Measurements from ENCODE around the gene ERMP1.

Gene ERMP1

DNA sequence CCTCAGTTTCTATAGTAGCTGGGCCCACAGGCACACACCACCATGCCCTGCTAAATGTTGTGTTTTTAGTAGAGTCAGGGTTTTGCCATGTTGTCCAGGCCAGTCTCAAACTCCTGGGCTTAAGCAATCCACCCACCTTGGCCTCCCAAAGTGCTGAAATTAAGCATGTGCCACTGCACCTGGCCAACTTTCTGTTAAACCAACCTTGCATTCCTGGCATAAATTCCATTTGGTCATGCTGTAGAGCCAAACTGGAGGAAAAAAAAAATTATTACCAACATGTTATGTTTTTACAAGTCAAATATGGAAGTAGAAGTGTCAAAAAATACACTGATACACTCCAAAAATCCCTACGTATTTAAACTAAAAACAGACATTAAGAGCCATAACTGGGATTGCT is 54.1 kb downstream of the ERMP1 start:
- peak; percentile 20 for DNase-seq

DNA sequence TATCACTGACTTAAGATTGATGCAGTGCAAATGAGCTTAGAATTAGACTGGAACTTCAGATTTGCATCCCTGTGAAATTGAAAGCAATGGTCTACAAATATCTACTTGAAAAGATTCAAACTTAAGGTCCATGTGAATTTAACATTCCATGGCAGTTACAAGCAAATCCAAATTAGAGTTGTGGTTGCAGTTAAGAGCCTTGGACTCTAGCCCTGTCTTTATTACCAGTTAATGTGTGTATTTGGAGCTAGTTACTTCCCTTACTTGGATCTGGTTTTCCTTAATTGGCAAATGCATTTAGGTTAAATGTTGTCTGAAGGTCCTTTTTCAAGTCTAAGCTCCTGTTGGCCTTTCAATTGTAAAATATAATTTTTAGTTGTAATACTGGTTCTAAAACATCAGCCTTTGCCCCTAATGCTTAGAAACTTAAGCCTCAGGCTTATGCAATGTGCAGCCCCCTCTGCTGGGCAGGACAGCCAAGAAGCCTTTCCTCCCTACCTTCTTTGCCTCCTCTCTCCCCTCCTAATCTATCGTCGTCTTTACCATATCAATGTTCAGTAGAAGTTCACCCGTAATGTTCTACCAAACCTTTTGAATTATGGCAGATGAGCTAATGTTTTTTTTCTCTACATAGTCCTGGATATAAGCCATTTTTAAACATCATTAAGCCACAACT is 59.5 kb downstream of the ERMP1 start:
- peak; percentile 35 for DNase-seq

DNA sequence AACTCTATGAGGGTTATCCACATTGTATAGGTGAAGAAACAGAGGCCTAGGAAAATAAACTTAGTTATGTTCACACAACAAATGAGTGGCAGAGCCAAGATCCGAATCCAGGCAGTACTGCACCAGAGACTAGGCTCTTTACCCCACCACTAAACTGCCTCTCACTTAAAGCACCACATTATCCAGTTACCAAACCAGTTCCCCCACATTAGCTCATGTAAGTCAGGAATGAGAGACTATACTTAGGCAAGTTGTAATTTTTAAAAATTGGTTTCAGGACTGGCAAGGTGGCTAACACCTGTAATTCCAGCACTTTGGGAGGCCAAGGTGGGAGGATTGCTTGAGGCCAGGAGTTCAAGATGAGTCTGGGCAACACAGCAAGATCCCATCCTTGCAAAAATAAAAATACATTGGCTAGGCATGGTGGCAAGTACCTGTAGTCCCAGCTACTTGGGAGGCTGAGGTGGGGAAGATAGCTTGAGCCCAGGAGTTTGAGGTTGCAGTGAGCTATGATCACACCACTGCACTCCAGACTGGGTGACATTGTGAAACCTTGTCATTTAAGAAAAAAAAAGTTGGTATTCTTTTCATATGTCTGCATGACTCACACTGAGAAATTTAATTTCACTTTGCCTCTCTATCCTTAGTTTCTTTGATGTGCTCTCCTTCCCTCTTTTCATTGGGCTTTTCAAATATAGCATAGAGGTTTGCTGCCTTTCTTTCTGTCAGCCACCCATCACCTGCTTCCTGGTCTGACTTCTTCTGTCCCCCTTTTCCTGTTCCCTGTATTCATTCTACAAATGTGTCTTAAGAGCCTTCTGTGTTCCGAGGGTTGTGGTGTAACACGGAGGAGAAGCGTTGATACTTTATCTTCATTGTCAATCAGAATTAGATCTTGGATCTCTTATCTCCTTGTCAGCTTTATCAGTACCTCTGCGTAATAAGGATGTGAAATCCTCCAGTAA is 64.7 kb downstream of the ERMP1 start:
- DNase-seq: peak; percentile 51

DNA sequence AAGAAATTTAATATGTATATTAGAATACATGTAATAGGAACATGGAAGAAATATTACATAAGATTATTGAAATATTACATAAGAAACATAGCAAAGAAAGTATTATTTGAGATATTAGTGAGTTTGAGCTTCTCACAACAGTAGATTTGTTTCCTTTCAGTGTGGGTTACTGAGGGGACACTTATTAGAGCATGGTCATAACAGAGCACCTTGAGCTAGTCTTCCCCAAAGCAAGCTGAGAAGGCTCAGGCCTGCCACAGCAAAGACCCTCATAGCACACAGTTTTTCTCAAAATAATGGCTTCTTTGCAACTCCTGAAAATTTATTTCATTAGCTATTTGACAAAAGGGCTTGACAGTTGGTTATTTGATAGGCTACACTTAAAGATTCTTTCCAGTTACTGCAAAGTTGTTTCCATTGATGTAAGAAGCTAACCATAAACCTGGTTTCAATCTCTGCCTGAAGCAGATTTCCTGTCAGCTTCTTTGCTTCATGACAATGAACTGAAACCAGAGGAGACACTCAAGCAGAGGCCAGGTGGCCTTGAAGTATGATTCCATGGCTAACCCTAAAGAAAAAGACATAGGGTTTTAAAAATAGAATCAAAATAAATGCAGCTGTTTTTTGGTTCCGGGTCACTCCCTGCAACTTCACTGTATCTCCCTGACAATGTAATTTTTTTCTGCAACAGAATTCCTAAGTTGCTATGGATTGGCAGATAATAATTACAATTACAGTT is 68.6 kb downstream of the ERMP1 start:
- DNase-seq: no peak

DNA sequence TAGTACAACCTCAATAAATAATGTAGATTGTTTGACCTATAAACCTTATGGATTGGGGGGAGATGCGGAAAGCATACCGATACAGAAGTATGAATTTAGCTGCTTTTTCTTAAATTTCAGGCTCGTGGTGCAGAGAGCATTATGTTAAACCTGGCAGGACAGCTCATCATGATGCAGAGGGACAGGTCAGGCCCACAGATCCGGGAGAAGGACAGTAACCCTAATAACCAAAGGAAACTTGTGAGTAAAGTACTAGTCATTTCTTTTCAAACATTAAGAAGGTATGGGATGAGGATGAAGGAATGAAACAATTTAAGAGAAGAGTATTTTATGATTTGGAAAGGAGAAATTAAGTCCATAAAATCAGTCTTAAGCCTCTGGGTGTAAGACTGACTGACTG is 70.5 kb downstream of the ERMP1 start:
- DNase-seq: no peak

DNA sequence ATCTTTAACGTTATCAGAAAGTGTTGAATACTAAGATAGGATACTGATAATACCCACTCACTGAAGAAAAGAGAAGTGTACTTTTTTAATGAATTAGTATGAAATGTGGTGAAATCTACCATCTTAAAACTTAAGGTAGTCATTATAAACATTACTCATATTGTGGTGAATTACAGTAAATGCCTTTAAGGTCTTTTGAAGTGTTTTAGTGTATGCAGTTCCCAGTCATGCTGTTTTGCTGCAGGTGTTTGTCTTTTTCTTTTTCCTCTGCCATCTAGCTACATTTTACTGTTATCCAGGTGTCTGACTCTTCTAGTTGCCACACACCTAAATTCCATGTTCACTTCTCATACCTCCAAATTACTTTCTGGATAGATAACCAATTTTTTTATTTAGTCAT is 72.6 kb downstream of the ERMP1 start:
- peak; percentile 30 for DNase-seq

DNA sequence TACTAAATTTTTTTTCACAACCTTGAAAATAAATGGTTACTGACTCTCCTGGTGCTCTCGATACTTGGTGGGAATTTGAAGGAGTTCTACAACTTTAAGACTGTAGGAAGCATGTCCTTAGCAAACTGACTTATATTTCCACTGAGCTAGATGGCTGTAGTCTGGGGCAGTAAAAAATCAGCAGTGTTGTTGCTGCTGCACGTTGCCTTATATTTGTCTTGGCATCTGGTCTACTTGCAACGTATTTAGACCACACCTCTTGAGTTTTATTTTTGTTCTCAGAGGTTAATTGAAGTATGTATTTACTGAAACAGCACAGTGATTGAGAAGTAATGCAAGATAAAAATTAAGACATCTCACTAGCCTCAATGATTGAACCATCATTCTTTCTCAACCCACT is 76.3 kb downstream of the ERMP1 start:
- no peak for DNase-seq

DNA sequence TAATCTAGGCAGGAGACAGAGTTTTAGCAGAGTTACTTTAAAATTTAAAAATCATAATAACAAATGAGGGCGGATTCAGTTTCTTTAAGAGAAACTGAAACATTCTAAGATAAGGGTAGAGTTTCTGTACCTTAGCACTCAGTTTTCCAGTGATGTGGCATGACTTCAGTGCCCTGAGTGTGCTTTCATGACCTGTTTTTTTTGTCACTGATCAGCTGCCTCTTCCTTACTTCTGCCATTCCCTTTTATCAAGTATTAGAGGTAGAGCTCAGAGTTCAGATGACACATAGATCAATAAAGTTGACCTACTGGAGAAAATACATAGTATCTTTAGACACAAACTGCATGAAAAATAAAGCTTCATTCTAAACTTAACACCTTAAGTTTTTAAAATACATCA is 82.3 kb downstream of the ERMP1 start:
- DNase-seq: no peak

DNA sequence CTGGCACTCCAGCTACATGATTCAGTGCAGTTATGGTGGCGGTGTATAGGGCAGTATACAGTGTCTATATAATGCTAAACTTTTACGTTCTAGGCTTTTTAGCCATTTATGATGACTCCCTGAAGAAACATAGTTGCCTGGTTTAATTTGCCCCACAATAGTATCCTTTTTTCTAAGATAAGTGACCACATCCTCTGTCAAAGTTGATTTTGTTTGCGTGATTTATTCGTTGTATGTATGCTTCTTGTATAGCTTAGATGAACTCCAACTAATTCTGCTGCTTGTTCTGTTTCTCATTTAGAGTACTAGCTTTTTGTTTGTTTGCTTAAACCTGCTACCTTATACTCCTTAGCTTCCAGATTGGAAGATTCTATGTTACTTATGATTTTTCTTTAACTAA is 83.6 kb downstream of the ERMP1 start:
- DNase-seq: peak; percentile 51

DNA sequence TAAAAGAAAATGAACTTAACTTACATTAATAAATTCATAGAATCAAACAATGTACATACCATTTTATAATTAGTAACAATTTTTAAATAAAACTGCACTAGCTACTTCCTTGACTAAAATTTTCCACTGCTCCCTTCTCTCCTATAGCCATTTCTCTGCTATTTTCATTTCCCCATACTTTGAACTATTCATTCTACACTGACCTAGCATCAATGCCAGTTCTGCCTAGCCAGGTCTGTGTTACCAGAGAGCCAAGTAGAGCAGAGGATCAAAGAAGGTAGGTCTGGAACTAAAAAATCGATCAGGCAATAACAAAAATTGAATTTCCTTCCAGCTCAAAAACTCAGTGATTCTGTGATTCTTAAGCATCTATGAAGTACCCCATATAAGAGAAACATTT is 84.5 kb downstream of the ERMP1 start:
- no peak for DNase-seq

DNA sequence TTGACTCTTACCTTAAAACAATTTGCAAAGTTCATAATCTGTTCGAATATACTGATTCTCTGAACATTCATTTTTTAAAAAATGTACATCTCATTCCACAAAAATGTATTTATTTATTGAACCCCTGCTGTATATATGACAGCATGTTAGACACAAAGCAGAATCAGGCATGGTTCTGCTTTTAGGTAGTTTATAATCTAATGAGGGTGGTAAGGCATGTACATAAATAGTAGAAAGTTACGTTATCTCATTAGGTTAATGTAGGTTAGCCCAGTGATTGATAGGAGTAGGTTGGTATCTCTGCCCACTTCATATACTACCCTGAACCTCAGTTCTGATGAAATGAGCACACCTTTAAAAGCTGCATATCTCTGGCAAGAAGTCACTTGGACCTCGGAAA is 89.8 kb downstream of the ERMP1 start:
- no peak for DNase-seq

DNA sequence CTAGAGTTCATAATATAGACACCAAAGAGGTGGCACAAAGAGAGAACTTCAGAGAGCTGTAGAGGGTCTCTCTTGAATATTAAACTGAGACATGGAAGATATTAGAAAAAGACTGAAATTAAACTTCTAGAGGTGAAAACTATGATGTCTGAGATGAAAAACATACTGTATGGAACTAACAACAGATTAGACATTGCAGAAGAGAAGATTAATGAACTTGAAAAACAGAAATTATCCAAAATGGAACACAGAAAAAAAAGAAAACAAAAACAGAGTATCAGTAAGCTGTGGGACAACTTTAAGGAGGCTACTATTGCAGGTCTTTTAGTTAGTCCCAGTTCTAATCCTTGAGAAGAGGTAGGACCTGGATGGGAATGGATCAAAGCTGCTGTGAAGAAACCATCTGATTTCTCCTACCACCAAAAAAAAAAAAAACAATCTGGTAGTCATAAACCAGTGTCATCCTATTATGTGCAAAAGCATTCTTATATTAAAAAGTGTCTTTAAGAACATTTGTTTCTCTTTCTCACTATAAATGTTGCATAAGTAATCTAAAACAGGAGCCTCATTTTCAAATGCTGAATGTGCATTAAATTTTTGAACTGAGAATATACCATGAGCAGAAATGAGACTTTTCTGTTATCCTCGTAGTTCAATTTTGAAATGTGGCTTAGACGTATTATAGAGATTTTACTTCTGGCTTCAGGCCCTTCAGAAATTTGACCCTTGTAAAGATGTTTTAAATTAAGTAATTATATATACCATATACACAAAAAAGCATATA is 96.2 kb downstream of the ERMP1 start:
- DNase-seq: no peak

DNA sequence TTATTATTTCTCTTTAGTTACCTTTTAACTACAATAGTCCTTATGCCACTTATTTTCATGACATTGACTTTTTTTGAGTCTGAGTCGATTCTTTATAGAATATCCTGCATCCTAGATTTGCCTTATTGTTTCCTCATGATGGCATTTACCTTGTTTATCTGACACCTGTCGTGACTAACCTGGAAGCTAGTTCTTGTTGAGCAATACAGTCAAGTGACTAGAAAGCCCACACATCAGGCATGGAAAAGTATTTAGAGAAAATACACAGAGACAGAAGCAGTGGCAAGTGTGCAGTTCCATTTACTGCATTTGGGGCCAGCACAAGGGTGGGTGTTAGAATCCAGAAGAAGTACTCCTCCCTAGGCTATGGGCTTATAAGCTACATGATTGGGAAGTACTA is 97.8 kb downstream of the ERMP1 start:
- no peak for DNase-seq

Measured in hematopoietic multipotent progenitor cell treated with erythropoietin and hydrocortisone succinate and interleukin-3 and kit ligand, for 4 days (in vitro differentiated cells).